HG03097 (cell line): ENCODE measurements around the gene FAM181A.

ENCODE experiments used
- ATAC-seq: cut with Tn5 transposase; IDR thresholded peaks from one replicate; pipeline ENCODE4 v1.9.1; 2021; ENCODE audit not compliant: unreplicated experiment, low FRiP score

The FAM181A gene

GRCh38 chr14:93928184-93929047, 1.3 kb downstream of the FAM181A start:
- no peak for ATAC-seq

GRCh38 chr14:93929048-93929535, 1.9 kb downstream of the FAM181A start:
- ATAC-seq, result no peak

GRCh38 chr14:93929657-93930056, 2.5 kb downstream of the FAM181A start:
- no peak for ATAC-seq

GRCh38 chr14:93930296-93930988, 3.3 kb downstream of the FAM181A start:
- no peak for ATAC-seq

- ATAC-seq, result no peak
Measured at GRCh38 chr14:93930989-93931307, 3.8 kb downstream of the FAM181A start.

GRCh38 chr14:93932642-93933041, 5.5 kb downstream of the FAM181A start:
- ATAC-seq, result no peak

GRCh38 chr14:93935213-93935612, 8.1 kb downstream of the FAM181A start:
- no peak for ATAC-seq

GRCh38 chr14:93936245-93936644, 9.1 kb downstream of the FAM181A start:
- ATAC-seq, result no peak

- no peak for ATAC-seq
Measured at GRCh38 chr14:93936926-93937325, 9.8 kb downstream of the FAM181A start.

GRCh38 chr14:93937519-93937918, 10.4 kb downstream of the FAM181A start:
- ATAC-seq, result no peak

- ATAC-seq, result no peak
Measured at GRCh38 chr14:93938751-93939303, 11.7 kb downstream of the FAM181A start.

GRCh38 chr14:93939304-93940229, 12.4 kb downstream of the FAM181A start:
- peak; percentile 90 for ATAC-seq

GRCh38 chr14:93940437-93940836, 13.3 kb downstream of the FAM181A start:
- ATAC-seq, result no peak

GRCh38 chr14:93941293-93941910, 14.3 kb downstream of the FAM181A start:
- no peak for ATAC-seq

- ATAC-seq, result no peak
Measured at GRCh38 chr14:93943052-93943451, 15.9 kb downstream of the FAM181A start.

GRCh38 chr14:93943930-93944329, 16.8 kb downstream of the FAM181A start:
- no peak for ATAC-seq

- ATAC-seq, result no peak
Measured at GRCh38 chr14:93944348-93945069, 17.4 kb downstream of the FAM181A start.

GRCh38 chr14:93945070-93945399, 17.9 kb downstream of the FAM181A start:
- no peak for ATAC-seq

GRCh38 chr14:93946104-93946503, 19.0 kb downstream of the FAM181A start:
- no peak for ATAC-seq
